GM18861 (cell line): ENCODE results near the gene ZNF175.

Experiments
- ATAC-seq: cut with Tn5 transposase; IDR thresholded peaks from one replicate; pipeline ENCODE4 v1.9.1; 2021; ENCODE audit not compliant: unreplicated experiment

Gene ZNF175

GRCh38 chr19:51587264-51588191 is 16.4 kb downstream of the ZNF175 start:
- no peak for ATAC-seq

DNA sequence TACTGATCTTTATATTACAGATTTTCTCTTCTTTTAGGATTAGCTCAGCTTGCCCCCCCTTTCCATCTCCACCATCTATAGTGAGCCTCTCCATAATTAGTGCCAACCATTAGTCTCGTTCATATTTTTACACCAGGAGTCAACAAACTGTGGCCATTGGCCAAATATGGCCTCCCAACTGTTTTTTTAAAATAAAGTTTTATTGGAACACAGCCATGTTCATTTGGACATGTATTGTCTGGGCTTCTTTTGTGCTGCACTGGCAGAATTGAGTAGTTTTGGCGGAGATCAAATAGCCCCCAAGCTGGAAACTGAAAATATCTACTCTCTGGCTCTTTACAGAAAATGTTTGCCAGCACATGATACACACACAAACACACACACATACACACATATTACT is 18.4 kb downstream of the ZNF175 start:
- ATAC-seq: no peak

GRCh38 chr19:51590441-51590840 is 19.4 kb downstream of the ZNF175 start:
- no peak for ATAC-seq

GRCh38 chr19:51592521-51592920 is 21.4 kb downstream of the ZNF175 start:
- no peak for ATAC-seq

GRCh38 chr19:51593138-51593890 is 22.2 kb downstream of the ZNF175 start:
- no peak for ATAC-seq

DNA sequence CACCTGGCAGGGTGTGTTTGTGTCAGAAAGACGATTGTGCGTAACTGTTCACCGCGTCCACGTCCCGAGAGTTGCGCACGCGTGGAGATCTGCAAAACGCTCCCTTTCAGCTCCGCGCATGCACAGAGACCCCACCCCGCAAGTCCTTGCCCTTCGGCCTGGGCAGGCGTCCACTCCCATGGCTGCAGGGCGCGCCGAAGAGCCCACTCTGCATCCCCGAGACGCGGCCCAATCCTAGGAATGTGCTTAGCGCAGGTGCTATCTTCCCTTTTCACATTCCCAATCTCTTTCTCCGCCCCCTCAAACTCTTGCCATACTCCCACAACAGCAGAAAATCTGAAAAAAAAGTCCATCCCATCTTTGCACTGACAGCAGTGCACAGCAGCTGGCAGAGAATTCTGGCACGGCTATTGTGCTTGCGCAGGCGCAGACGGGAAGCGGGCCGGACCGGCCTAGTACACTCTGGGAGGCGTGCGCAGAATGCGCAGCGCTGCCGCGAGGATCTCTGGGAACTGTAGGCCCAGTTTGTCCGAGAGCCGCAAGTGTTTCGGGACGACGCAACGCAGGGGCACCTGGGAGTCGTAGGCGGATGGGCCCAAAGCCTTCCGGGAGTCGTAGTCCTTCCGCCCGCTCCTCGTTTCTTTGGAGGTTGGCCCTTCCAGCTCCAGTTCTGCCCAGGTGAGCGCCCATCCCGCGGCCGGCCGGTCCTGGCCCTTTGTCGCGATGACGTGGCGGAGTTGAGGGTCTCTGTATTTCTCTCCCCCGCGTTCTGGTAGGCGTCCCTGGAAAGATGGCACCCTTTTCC is 23.1 kb downstream of the ZNF175 start:
- peak; percentile 96 for ATAC-seq

GRCh38 chr19:51594774-51595109 is 23.7 kb downstream of the ZNF175 start:
- no peak for ATAC-seq

GRCh38 chr19:51595190-51596175 is 24.4 kb downstream of the ZNF175 start:
- no peak for ATAC-seq

DNA sequence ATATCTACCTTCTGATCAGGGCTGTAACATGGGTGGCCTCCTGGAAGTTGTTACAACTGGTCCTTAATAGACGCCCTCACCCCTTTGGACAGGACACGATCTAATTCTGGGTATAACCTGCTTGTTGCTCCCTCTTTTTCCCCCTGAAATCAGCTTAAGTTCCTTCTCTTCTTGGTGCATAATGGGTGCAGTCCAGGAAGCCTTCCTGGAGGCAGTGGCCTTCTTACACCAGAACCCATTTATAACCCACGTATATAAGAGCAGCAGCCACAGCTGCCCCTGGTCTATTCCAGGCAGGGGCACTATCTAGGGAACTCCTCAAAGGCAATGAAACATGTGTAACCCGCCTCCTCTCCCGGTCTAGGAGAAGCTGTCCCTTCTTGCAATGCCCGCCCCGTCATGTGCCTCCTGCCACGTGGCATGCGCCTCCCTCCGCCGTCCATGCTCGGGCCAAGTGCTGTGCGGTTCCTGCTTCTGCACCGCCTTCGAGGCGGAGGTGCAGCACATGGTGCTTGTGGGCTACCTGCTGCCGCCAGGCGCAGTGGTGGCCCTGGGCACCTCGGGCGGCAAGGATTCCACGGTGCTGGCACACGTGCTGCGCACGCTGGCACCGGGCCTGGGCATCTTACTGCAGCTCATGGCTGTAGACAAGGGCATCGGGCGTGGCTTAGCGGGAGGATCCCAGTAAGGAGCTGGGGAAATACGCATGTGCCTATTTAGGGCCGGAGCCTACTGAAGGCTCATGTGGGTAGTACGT is 27.3 kb downstream of the ZNF175 start:
- ATAC-seq: no peak

- no peak for ATAC-seq
Measured at GRCh38 chr19:51599084-51599483, 28.0 kb downstream of the ZNF175 start.

DNA sequence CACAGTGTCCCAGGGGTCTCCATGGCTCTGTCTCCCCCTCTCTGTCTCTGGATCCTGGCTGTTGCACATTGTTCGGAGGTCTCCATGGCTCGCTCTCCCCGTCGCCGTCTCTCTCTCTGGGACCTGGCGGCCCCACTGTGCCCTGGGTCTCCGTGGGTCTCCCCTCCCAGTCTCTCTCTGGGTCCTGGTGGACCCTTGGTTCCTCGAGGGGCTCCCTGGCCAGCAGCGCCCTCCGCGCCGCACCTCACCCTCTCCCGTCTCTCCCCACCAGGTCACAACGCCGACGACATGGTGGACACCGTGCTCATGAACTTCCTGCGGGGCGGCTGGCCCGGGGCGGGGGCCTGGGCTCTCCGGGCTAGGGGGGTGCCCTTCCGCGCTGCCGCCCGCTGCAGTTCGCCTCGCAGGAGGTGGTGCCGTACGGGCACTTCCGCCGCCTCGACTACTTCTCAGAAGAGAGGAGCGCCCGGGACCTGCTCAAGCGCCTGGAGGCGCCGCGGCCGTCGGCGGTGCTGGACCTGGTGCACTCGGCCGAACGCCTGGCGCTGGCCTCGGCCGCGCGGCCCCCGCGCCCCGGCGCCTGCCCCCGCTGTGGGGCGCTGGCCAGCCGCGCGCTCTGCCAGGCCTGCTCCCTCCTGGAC is 30.0 kb downstream of the ZNF175 start:
- no peak for ATAC-seq

DNA sequence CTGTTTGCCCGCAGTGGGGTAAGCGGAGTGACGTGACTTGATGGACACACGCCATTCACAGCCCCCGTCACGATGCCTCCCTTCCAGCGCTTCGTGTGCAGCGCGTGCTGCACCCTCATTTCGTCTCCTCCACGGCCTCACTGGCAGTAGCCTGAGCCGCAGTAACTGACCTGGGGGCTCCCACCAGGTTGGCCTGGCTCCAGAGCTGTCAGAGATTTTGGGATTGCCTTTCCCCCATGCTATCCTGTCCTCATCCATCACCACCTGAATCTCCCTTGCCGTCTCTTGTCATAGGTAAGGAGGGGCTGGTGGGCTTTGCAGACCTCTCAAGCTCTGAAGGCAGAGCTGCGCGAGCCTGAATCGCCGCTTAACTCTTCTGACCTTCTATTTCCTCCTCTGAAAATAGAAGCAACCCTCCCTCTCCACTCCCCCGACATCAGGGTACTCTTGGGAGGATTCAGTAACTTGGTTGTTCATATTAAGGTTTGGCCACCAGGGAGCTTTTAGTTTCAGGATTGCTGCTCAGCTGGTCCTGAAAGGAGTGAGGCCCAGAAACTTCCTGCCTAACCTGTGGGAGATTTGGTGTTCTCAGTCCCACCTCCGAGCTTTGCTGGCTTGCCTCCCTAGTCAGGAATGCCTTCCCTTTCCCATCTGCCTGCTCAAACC is 31.2 kb downstream of the ZNF175 start:
- no peak for ATAC-seq

DNA sequence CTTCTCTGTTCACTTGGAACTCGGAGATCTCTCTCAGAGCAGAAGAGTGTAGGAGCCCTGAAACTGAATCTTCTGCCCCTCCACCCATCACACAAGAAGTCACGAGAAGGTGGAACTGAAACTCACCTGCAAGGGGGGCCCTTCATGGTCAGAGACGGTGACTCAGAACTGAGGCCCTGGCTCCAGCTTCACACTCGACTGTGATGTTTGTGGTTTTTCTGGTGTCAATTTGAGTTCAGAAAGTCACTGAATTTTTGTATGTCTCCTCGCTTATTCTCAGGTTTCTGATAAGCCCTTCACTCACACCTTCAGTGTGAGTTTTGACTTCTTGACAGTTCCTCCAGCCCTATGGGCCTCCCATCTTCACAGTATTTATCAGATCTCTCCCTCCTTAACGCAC is 36.0 kb downstream of the ZNF175 start:
- ATAC-seq: peak; percentile 79

DNA sequence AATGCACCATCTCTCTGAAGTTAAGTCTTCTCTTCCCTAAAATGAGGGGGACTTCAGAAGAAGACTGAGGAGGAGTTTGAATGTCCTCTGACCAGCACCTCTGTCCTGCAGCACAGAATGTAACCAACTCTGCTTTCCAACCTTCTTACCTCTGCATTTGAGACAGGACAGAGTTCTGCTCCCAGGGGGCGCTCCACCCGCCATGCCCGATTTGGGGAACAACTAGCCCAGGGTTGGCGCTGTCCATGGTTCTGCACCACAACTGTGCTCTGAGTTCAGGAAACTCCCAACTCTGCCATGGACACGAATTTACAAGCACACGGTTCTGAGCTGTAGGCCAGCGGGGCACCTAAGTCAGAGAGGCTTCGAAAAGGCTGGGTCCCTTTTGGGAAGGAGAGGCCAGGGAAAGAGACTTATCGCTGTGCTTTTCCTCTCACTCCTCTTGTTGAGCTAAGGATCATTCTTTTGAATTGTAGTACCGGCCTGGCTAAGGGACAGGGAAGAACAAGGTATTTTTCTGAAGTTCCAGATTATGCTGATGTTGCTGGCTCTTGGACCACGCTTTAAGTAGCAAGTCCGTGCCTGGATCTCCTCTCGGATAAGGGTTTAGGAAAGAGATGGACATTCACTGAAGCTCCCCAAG is 37.0 kb downstream of the ZNF175 start:
- no peak for ATAC-seq

DNA sequence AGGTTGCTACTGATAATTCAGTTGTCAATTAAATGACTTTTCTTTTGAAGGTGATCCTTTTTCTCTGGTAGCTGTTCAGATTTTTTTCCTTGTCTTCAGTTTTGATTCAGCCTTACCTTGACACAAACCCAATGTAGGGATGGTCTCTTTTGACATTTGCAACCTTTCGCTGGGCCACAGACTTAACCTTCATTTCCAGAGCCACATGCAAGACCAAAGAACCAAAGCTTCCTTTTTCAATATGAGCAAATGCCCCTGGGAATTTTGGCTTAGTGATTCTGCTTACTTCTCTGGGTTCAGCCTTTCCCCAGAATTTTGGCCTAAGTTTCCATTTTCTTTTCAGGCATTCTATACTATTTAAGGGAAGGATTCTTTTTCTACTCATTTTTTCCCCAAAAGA is 39.5 kb downstream of the ZNF175 start:
- ATAC-seq: no peak

GRCh38 chr19:51614789-51615188 is 43.7 kb downstream of the ZNF175 start:
- no peak for ATAC-seq

- ATAC-seq: no peak
Measured at GRCh38 chr19:51615991-51616390, 44.9 kb downstream of the ZNF175 start.

- ATAC-seq: no peak
Measured at GRCh38 chr19:51621178-51621577, 50.1 kb downstream of the ZNF175 start.
